Caco-2 (cell line): ENCODE results near the gene SLC9A1. TPM values are rescaled to one million over a fixed set of nuclear protein-coding genes. Genes with fewer than 3 reads are reported as not detected.
A peak's percentile ranks its signal among the peaks of the same experiment; 100 is the strongest.

Experiments used
- BruUV-seq: library from RNA; stranded (reverse); fragments of 400-500 nt; replicated peaks from 2 replicates; lab custom pipeline; 2021; lab: Mats Ljungman, UMichigan
- CTCF ChIA-PET: fragments of 300-600 bp; sonication (Branson Sonifier 250); formaldehyde crosslinking; loops from one replicate; lab custom pipeline; 2022; ENCODE audit warnings: antibody characterized with exemption; lab: Charles Lee
- POLR2A ChIA-PET: fragments of 300-600 bp; sonication (Branson Sonifier 250); formaldehyde crosslinking; loops from one replicate; lab custom pipeline; 2022; ENCODE audit warnings: antibody characterized with exemption; lab: Charles Lee
- DNase-seq, 2 experiments: peaks; one replicate each; pipeline versions ENCODE4 v3.0.0 to v3.0.0-alpha.2; 2020 to 2022
- H3K27me3 ChIP-seq: replicated peaks from 2 replicates; pipeline ENCODE4 v1.6.0; 2011; ENCODE audit warnings: low read length; ENCODE audit not compliant: control insufficient read depth, insufficient read depth
- H3K36me3 ChIP-seq: 2 replicates; pipeline ENCODE4 v1.5.1; 2011; ENCODE audit warnings: low read length; ENCODE audit not compliant: control insufficient read depth, insufficient read depth
- H3K4me1 ChIP-seq: fragments of 250-450 bp; sonication (Bioruptor Pico); 2 replicates; pipeline ENCODE4 v1.5.1; 2020; ENCODE audit warnings: mild to moderate bottlenecking
- H3K4me3 ChIP-seq: 2 replicates; pipeline ENCODE4 v1.5.1; 2011; ENCODE audit warnings: low read depth, mild to moderate bottlenecking, control low read depth, low read length
- H3K9me3 ChIP-seq: fragments of 250-450 bp; sonication (Bioruptor Pico); 2 replicates; pipeline ENCODE4 v1.5.1; 2020; ENCODE audit warnings: mild to moderate bottlenecking, moderate library complexity
- H3K27ac Mint-ChIP-seq: one replicate; pipeline ENCODE4 v1.8.0; 2022; ENCODE audit warnings: mixed read lengths; ENCODE audit not compliant: unreplicated experiment
- H3K27me3 Mint-ChIP-seq: one replicate; pipeline ENCODE4 v1.8.0; 2022; ENCODE audit warnings: mixed read lengths; ENCODE audit not compliant: insufficient read depth, unreplicated experiment
- H3K36me3 Mint-ChIP-seq: one replicate; pipeline ENCODE4 v1.8.0; 2022; ENCODE audit warnings: mild to moderate bottlenecking, mixed read lengths; ENCODE audit not compliant: insufficient read depth, unreplicated experiment
- H3K4me1 Mint-ChIP-seq: one replicate; pipeline ENCODE4 v1.8.0; 2022; ENCODE audit warnings: low read depth, mixed read lengths; ENCODE audit not compliant: unreplicated experiment
- H3K4me3 Mint-ChIP-seq: one replicate; pipeline ENCODE4 v1.8.0; 2022; ENCODE audit warnings: mild to moderate bottlenecking, moderate library complexity, mixed read lengths; ENCODE audit not compliant: unreplicated experiment
- H3K9me3 Mint-ChIP-seq: one replicate; pipeline ENCODE4 v1.8.0; 2022; ENCODE audit warnings: mixed read lengths; ENCODE audit not compliant: unreplicated experiment
- intact Hi-C: fragments of 100-400 bp; cut with micrococcal nuclease; formaldehyde crosslinking; loops from one replicate; pipeline ENCODE4 v1.10.0; 2022; ENCODE audit not compliant: unreplicated experiment
- total RNA-seq: library from RNA; stranded (reverse); gene quantifications from 2 replicates; pipeline ENCODE4 v1.2.3, GENCODE V29; 2022
- TF ChIP-seq, protein P1 (sequence below), 2 experiments: fragments of 200-600 bp in 1 of 2; IDR thresholded peaks; 1 replicate in 1 of 2; 2 replicates in 1 of 2; pipeline versions ENCODE4 v1.5.1 to v1.8.0; 2011 to 2022; ENCODE audit warnings: antibody characterized with exemption in 1 of 2, control low read depth in 1 of 2, inconsistent platforms in 1 of 2, low read depth in 1 of 2, low read length in 1 of 2, mild to moderate bottlenecking in 1 of 2, moderate library complexity in 1 of 2; ENCODE audit not compliant: insufficient read depth in 1 of 2, severe bottlenecking in 1 of 2, unreplicated experiment in 1 of 2

The SLC9A1 gene
- total RNA-seq, 1 experiment from 2014 or later: 28.9 TPM

DNA sequence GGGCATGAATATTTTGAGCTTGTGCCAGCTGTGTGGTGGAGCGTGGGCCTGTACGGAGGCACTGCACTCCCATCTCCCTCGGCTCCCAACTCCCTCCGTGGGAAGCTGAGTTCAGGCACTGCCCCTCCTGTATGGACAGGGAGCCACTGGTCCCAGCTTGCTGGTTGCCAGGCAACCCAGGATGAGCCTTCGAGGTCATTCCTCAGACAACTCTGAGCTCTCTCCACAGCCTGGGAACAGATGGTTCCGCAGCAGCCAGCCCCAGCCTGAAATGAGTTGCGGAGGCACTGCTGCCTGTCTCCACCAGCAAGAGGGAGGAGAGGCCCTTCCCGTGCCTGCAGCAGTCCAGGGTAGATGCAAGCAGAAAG lies 83.9 kb downstream of the SLC9A1 start:
- H3K4me1 ChIP-seq: no peaks in the 10 kb centered on the region
- no peaks in the 10 kb centered on the region for H3K36me3 ChIP-seq
- H3K9me3 ChIP-seq: no peaks in the 10 kb centered on the region
- no TSS peak for BruUV-seq
- POLR2A ChIA-PET: no interaction called here
- Mint-ChIP-seq H3K4me3 (no peak overlapping the region), H3K36me3 (no peaks in the 10 kb centered on the region), H3K9me3 (no peaks in the 10 kb centered on the region), H3K27ac (no peak overlapping the region), H3K27me3 (no peaks in the 10 kb centered on the region), H3K4me1 (no peaks in the 10 kb centered on the region)
- intact Hi-C loops: no loop called here
- H3K4me3 ChIP-seq: no peak overlapping the region
- CTCF ChIA-PET: interaction anchor here (1.0 to 1.3 kb wide), 2 partner anchors 25 to 26 kb away, joined by 5 to 16 read pairs; no protein-coding TSS in a partner anchor
- no peak for DNase-seq
- H3K27me3 ChIP-seq: no peaks in the 10 kb centered on the region
- TF ChIP-seq, protein P1, sequence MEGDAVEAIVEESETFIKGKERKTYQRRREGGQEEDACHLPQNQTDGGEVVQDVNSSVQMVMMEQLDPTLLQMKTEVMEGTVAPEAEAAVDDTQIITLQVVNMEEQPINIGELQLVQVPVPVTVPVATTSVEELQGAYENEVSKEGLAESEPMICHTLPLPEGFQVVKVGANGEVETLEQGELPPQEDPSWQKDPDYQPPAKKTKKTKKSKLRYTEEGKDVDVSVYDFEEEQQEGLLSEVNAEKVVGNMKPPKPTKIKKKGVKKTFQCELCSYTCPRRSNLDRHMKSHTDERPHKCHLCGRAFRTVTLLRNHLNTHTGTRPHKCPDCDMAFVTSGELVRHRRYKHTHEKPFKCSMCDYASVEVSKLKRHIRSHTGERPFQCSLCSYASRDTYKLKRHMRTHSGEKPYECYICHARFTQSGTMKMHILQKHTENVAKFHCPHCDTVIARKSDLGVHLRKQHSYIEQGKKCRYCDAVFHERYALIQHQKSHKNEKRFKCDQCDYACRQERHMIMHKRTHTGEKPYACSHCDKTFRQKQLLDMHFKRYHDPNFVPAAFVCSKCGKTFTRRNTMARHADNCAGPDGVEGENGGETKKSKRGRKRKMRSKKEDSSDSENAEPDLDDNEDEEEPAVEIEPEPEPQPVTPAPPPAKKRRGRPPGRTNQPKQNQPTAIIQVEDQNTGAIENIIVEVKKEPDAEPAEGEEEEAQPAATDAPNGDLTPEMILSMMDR (IDR thresholded peaks at IDR 0.05; ENCODE audit: insufficient read depth in 1 of 2, low read depth in 1 of 2, low read length in 1 of 2, severe bottlenecking in 1 of 2, unreplicated experiment in 1 of 2): no peak

GRCh38 chr1:27070390-27071048 lies 84.4 kb downstream of the SLC9A1 start:
- POLR2A ChIA-PET: no interaction called here
- Mint-ChIP-seq H3K36me3 (no peaks in the 10 kb centered on the region), H3K27me3 (no peaks in the 10 kb centered on the region), H3K9me3 (no peaks in the 10 kb centered on the region), H3K4me1 (no peaks in the 10 kb centered on the region), H3K27ac (no peak overlapping the region), H3K4me3 (no peak overlapping the region)
- TF ChIP-seq, protein P1 (IDR thresholded peaks at IDR 0.05; ENCODE audit: insufficient read depth in 1 of 2, low read depth in 1 of 2, low read length in 1 of 2, severe bottlenecking in 1 of 2, unreplicated experiment in 1 of 2): no peak
- Histone ChIP-seq H3K27me3 (no peaks in the 10 kb centered on the region), H3K4me3 (no peak overlapping the region), H3K4me1 (no peaks in the 10 kb centered on the region), H3K9me3 (no peaks in the 10 kb centered on the region), H3K36me3 (no peaks in the 10 kb centered on the region)
- intact Hi-C loops: no loop called here
- CTCF ChIA-PET: interaction anchor here (1.0 to 1.3 kb wide), 3 partner anchors 24 to 50 kb away, joined by 4 to 16 read pairs (median 5); no protein-coding TSS in a partner anchor
- peak in 1 of 2 experiments; percentile 3 for DNase-seq
- BruUV-seq: no TSS peak

- intact Hi-C loops: no loop called here
- no TSS peak for BruUV-seq
- POLR2A ChIA-PET: no interaction called here
- H3K27me3 Mint-ChIP-seq: no peaks in the 10 kb centered on the region
- no peak for DNase-seq
- no peaks in the 10 kb centered on the region for H3K27me3 ChIP-seq
- no peaks in the 10 kb centered on the region for H3K4me1 ChIP-seq
- no peaks in the 10 kb centered on the region for H3K36me3 ChIP-seq
- no peaks in the 10 kb centered on the region for H3K36me3 Mint-ChIP-seq
- no peaks in the 10 kb centered on the region for H3K9me3 ChIP-seq
- CTCF ChIA-PET: no interaction called here
- no peak overlapping the region for H3K4me3 ChIP-seq
- H3K4me1 Mint-ChIP-seq: no peaks in the 10 kb centered on the region
- TF ChIP-seq, protein P1 (IDR thresholded peaks at IDR 0.05; ENCODE audit: insufficient read depth in 1 of 2, low read depth in 1 of 2, low read length in 1 of 2, severe bottlenecking in 1 of 2, unreplicated experiment in 1 of 2): no peak
- H3K9me3 Mint-ChIP-seq: no peaks in the 10 kb centered on the region
- H3K4me3 Mint-ChIP-seq: no peak overlapping the region
- H3K27ac Mint-ChIP-seq: no peak overlapping the region
Measured at GRCh38 chr1:27068922-27069321, 86.0 kb downstream of the SLC9A1 start.
